ENCODE measurements around the gene PRLHR.

Gene PRLHR

DNA sequence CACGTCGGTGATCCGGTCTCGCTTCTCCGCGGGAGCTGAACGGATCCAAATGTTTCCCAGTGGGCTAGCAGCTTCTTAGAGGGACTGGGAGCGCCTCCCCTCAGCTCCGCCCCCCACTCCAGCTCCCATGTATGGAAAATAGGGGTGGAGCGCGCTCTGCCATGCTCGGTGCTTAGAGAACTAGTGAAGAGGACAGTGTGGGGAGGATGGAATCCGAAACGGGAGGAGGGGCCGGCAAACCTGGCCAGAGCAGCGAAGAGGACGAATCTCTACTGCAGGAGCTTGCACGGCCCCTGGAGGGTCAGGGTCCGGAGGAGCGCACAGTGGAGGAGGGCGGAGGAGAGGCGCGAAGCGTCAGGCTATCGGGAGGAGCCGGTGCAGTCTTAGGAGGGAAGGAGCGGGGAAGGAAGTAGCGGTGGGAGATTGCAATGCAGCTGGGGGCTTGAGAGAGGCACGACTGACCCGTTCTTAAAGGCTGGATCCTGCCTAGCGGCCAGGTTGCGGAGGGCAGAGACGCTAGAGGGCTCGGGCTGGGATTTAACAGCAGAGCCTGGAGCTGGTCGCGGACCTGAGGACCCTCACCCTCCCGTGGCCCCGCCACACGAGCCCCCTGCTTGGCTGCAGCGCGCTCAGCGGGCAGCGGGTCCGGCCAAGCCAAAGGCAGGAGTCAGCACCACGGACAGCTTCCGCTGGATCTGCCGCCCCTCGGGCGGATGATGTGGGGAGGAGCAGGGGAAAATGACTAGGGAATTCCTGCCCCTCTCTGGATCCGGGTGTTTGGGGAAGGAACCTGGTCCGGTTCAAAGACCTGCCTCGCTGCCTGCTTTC is at the start of gene PRLHR:
Gene PRLHR (minus strand): TSS at position 51 of the 828 bp plus-strand sequence. CDS start 404 bp downstream, outside the sequence.
- no peak within 1 kb of the TSS for H3K9ac ChIP-seq (ENCODE audit: low read depth, low read length)
- peaks cover 4% of the 10 kb centered on the region; the same call in 1 of the 2 replicates for H3K4me1 ChIP-seq (ENCODE audit: insufficient read depth, low read length)
- H3K27ac ChIP-seq (ENCODE audit: low read length) = no peak within 1 kb of the TSS
- no peaks in the 10 kb centered on the region for H3K9me3 ChIP-seq (ENCODE audit: insufficient read depth, low read depth, low read length)
- peaks cover 54% of the 10 kb centered on the region for H3K27me3 ChIP-seq (ENCODE audit: insufficient read depth, low read length)
- peak within 1 kb of the TSS; percentile 62 for H3K4me3 ChIP-seq (ENCODE audit: low read length)
- no peaks in the 10 kb centered on the region for H3K36me3 ChIP-seq (ENCODE audit: insufficient read depth, low read depth, low read length)

GRCh38 chr10:118642228-118642627 is 46.8 kb upstream of the PRLHR start:
- no peaks in the 10 kb centered on the region for H3K27me3 ChIP-seq (ENCODE audit: insufficient read depth, low read length)

GRCh38 chr10:118638680-118639079 is 43.2 kb upstream of the PRLHR start:
- Histone ChIP-seq H3K4me3 (ENCODE audit: low read length) (no peak overlapping the region), H3K36me3 (ENCODE audit: insufficient read depth, low read depth, low read length) (no peaks in the 10 kb centered on the region), H3K9ac (ENCODE audit: low read depth, low read length) (no peak overlapping the region), H3K9me3 (ENCODE audit: insufficient read depth, low read depth, low read length) (0 out of 2 replicates have a peak, but pooled peaks cover 5% of the 10 kb centered on the region), H3K27ac (ENCODE audit: low read length) (no peak overlapping the region), H3K27me3 (ENCODE audit: insufficient read depth, low read length) (peaks cover 8% of the 10 kb centered on the region; the same call in 1 of the 2 replicates), H3K4me1 (ENCODE audit: insufficient read depth, low read length) (0 out of 2 replicates have a peak, but pooled peaks cover 5% of the 10 kb centered on the region)

More at GRCh38 chr10:118642228-118642627, 46.8 kb upstream of the PRLHR start:
- Histone ChIP-seq H3K4me3 (ENCODE audit: low read length) (no peak overlapping the region), H3K9me3 (ENCODE audit: insufficient read depth, low read depth, low read length) (peaks cover 5% of the 10 kb centered on the region; the same call in 1 of the 2 replicates), H3K4me1 (ENCODE audit: insufficient read depth, low read length) (0 out of 2 replicates have a peak, but pooled peaks cover 5% of the 10 kb centered on the region), H3K27ac (ENCODE audit: low read length) (no peak overlapping the region), H3K36me3 (ENCODE audit: insufficient read depth, low read depth, low read length) (no peaks in the 10 kb centered on the region), H3K9ac (ENCODE audit: low read depth, low read length) (no peak overlapping the region)

- H3K4me1 ChIP-seq (ENCODE audit: insufficient read depth, low read length) = 0 out of 2 replicates have a peak, but pooled peaks cover 5% of the 10 kb centered on the region
- H3K9me3 ChIP-seq (ENCODE audit: insufficient read depth, low read depth, low read length) = 0 out of 2 replicates have a peak, but pooled peaks cover 5% of the 10 kb centered on the region
- no peak overlapping the region for H3K4me3 ChIP-seq (ENCODE audit: low read length)
- no peak overlapping the region for H3K27ac ChIP-seq (ENCODE audit: low read length)
- no peaks in the 10 kb centered on the region for H3K36me3 ChIP-seq (ENCODE audit: insufficient read depth, low read depth, low read length)
- peaks cover 8% of the 10 kb centered on the region; the same call in 1 of the 2 replicates for H3K27me3 ChIP-seq (ENCODE audit: insufficient read depth, low read length)
- H3K9ac ChIP-seq (ENCODE audit: low read depth, low read length) = no peak overlapping the region
These were observed 40.4 kb upstream of the PRLHR start for GRCh38 chr10:118635674-118636402.

GRCh38 chr10:118633786-118634185 is 38.3 kb upstream of the PRLHR start:
- Histone ChIP-seq H3K27ac (ENCODE audit: low read length) (no peak overlapping the region), H3K9me3 (ENCODE audit: insufficient read depth, low read depth, low read length) (no peaks in the 10 kb centered on the region), H3K4me1 (ENCODE audit: insufficient read depth, low read length) (0 out of 2 replicates have a peak, but pooled peaks cover 5% of the 10 kb centered on the region), H3K9ac (ENCODE audit: low read depth, low read length) (no peak overlapping the region), H3K27me3 (ENCODE audit: insufficient read depth, low read length) (peaks cover 8% of the 10 kb centered on the region; the same call in 1 of the 2 replicates), H3K36me3 (ENCODE audit: insufficient read depth, low read depth, low read length) (no peaks in the 10 kb centered on the region), H3K4me3 (ENCODE audit: low read length) (no peak overlapping the region)

DNA sequence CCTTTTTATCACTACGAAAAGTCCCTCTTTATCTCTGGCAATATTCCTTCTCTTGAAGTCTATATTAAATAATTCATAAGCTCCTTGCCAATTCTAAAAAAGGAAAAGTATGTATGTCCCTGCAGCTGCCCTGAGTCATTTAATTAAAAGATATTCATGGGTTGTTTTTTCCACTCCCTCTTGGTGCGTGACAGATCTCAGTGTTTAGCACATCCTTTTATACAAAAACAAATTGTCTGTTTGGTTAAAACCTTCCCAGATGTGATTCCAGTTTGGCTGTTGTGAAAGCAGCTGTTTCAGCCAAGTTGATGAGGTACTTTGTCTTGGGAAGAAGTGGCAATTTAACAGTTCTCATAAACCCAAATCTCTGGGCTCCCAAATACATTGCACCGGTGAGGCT is 33.8 kb upstream of the PRLHR start:
- H3K4me3 ChIP-seq (ENCODE audit: low read length) = no peak overlapping the region
- H3K9me3 ChIP-seq (ENCODE audit: insufficient read depth, low read depth, low read length) = no peaks in the 10 kb centered on the region
- H3K27me3 ChIP-seq (ENCODE audit: insufficient read depth, low read length) = peaks cover 2% of the 10 kb centered on the region; the same call in 1 of the 2 replicates
- no peak overlapping the region for H3K27ac ChIP-seq (ENCODE audit: low read length)
- no peak overlapping the region for H3K9ac ChIP-seq (ENCODE audit: low read depth, low read length)
- no peaks in the 10 kb centered on the region for H3K36me3 ChIP-seq (ENCODE audit: insufficient read depth, low read depth, low read length)
- peaks cover 4% of the 10 kb centered on the region; the same call in 1 of the 2 replicates for H3K4me1 ChIP-seq (ENCODE audit: insufficient read depth, low read length)

DNA sequence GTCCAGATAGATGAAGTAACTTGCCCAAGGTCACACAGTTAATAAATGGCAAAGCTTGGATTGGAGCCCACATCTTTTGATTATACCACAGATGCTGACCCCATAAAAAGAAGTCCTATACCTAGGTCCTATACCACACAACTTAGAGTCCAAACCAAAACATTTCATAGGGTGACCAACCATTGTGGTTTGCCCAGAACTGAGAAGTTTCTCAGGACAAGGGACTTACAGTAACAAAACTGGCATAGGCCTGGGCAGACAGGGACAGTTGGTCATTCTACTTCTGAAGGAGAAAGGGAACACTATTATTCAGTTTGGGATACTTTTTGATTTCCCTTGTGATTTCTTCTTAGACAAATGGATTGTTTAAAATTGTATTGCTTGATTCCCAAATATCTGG is 32.9 kb upstream of the PRLHR start:
- Histone ChIP-seq H3K4me1 (ENCODE audit: insufficient read depth, low read length) (peaks cover 9% of the 10 kb centered on the region; the same call in 1 of the 2 replicates), H3K36me3 (ENCODE audit: insufficient read depth, low read depth, low read length) (no peaks in the 10 kb centered on the region), H3K9me3 (ENCODE audit: insufficient read depth, low read depth, low read length) (no peaks in the 10 kb centered on the region), H3K4me3 (ENCODE audit: low read length) (no peak overlapping the region), H3K27me3 (ENCODE audit: insufficient read depth, low read length) (no peaks in the 10 kb centered on the region; the same call in 1 of the 2 replicates), H3K9ac (ENCODE audit: low read depth, low read length) (no peak overlapping the region), H3K27ac (ENCODE audit: low read length) (no peak overlapping the region)

DNA sequence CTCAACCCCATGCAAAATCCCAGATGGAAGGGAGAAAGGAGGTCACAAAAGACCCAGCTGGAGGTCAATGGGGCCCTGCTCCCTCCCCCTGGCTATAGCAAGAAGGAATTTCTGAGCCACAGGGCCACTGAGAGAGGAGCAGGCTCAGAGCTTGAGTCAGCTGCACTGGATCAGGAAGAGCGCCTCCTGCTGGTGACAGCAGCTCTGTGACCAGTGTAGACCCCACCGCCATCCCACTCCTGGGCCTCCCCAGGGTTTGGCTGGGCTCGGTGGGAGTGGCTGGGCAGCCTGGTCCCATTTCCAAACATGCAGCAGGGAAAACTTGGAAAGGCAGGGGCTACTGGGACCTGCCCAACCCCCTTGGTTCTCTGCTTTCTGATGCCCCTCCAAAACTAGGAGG is 31.5 kb upstream of the PRLHR start:
- Histone ChIP-seq H3K9me3 (ENCODE audit: insufficient read depth, low read depth, low read length) (no peaks in the 10 kb centered on the region), H3K27ac (ENCODE audit: low read length) (no peak overlapping the region), H3K9ac (ENCODE audit: low read depth, low read length) (no peak overlapping the region), H3K27me3 (ENCODE audit: insufficient read depth, low read length) (no peaks in the 10 kb centered on the region; the same call in 1 of the 2 replicates), H3K4me1 (ENCODE audit: insufficient read depth, low read length) (peaks cover 9% of the 10 kb centered on the region; the same call in 1 of the 2 replicates), H3K4me3 (ENCODE audit: low read length) (no peak overlapping the region), H3K36me3 (ENCODE audit: insufficient read depth, low read depth, low read length) (no peaks in the 10 kb centered on the region)

DNA sequence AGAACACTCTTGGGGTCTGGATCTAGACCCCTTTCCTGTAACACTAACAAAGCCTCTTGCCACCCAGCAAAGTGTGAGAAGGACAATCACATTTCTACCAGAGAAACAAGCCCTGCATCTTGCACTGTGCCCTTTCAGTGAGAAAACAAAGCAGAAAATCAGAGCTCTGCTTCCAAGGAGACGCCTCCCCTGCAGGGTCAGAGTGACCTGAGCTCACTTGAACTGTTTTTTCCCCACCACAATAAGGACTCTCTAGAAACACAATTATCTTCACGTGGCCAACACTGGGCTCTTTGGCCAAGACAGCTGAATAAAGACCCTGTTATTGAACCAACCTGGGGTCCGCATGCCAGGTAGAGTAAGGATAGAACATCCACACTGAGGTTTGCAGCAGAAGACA is 30.1 kb upstream of the PRLHR start:
- no peaks in the 10 kb centered on the region for H3K36me3 ChIP-seq (ENCODE audit: insufficient read depth, low read depth, low read length)
- H3K27me3 ChIP-seq (ENCODE audit: insufficient read depth, low read length) = no peaks in the 10 kb centered on the region; the same call in 1 of the 2 replicates
- H3K9ac ChIP-seq (ENCODE audit: low read depth, low read length) = no peak overlapping the region
- H3K4me3 ChIP-seq (ENCODE audit: low read length) = no peak overlapping the region
- H3K27ac ChIP-seq (ENCODE audit: low read length) = no peak overlapping the region
- no peaks in the 10 kb centered on the region for H3K9me3 ChIP-seq (ENCODE audit: insufficient read depth, low read depth, low read length)
- peaks cover 9% of the 10 kb centered on the region; the same call in 1 of the 2 replicates for H3K4me1 ChIP-seq (ENCODE audit: insufficient read depth, low read length)

GRCh38 chr10:118624747-118625146 is 29.3 kb upstream of the PRLHR start:
- no peaks in the 10 kb centered on the region for H3K27me3 ChIP-seq (ENCODE audit: insufficient read depth, low read length)

GRCh38 chr10:118621304-118621942 is 26.0 kb upstream of the PRLHR start:
- H3K9me3 ChIP-seq (ENCODE audit: insufficient read depth, low read depth, low read length) = no peaks in the 10 kb centered on the region
- H3K27me3 ChIP-seq (ENCODE audit: insufficient read depth, low read length) = no peaks in the 10 kb centered on the region
- no peak overlapping the region for H3K9ac ChIP-seq (ENCODE audit: low read depth, low read length)
- H3K36me3 ChIP-seq (ENCODE audit: insufficient read depth, low read depth, low read length) = no peaks in the 10 kb centered on the region
- H3K4me3 ChIP-seq (ENCODE audit: low read length) = no peak overlapping the region
- no peak overlapping the region for H3K27ac ChIP-seq (ENCODE audit: low read length)
- peaks cover 9% of the 10 kb centered on the region; the same call in 1 of the 2 replicates for H3K4me1 ChIP-seq (ENCODE audit: insufficient read depth, low read length)

More at GRCh38 chr10:118624747-118625146, 29.3 kb upstream of the PRLHR start:
- Histone ChIP-seq H3K4me3 (ENCODE audit: low read length) (no peak overlapping the region), H3K9me3 (ENCODE audit: insufficient read depth, low read depth, low read length) (no peaks in the 10 kb centered on the region), H3K9ac (ENCODE audit: low read depth, low read length) (no peak overlapping the region), H3K4me1 (ENCODE audit: insufficient read depth, low read length) (peaks cover 9% of the 10 kb centered on the region; the same call in 1 of the 2 replicates), H3K36me3 (ENCODE audit: insufficient read depth, low read depth, low read length) (no peaks in the 10 kb centered on the region), H3K27ac (ENCODE audit: low read length) (no peak overlapping the region)

Measured in iPS-20b (cell line).